Fibroblast of the aortic adventitia (primary cell): ENCODE results near the gene SMIM8. TPM values are rescaled to one million over a fixed set of nuclear protein-coding genes. Genes with fewer than 3 reads are reported as not detected.
"Not testable (repeated sequence)": the region's sequence is repeated elsewhere in the genome, so short reads cannot be mapped to it uniquely, and the experiment has no call there.

ENCODE experiments used
- DNase-seq: peaks from one replicate; pipeline ENCODE4 v3.0.0-alpha.2; 2010; ENCODE audit warnings: low read depth
- H3K4me3 ChIP-seq: 2 replicates; pipeline ENCODE4 v1.5.1; 2011; ENCODE audit warnings: low read depth, mild to moderate bottlenecking, control low read depth, low read length, moderate library complexity
- CTCF ChIP-seq: IDR thresholded peaks from 2 replicates; pipeline ENCODE4 v1.5.1; 2011; ENCODE audit warnings: mild to moderate bottlenecking, low read length, control low read depth, inconsistent platforms; ENCODE audit not compliant: insufficient read depth
- total RNA-seq: library from RNA; depleted of rRNA; stranded (reverse); fragments of >200 nt; gene quantifications from 2 replicates; pipeline ENCODE4 v1.2.3, GENCODE V29; 2012; ENCODE audit warnings: low replicate concordance

The SMIM8 gene
- total RNA-seq, 1 donor: 9.7 TPM

- no peak overlapping the region for H3K4me3 ChIP-seq
- TF ChIP-seq CTCF: no peak
- no peak for DNase-seq
Observed at GRCh38 chr6:87308970-87309369, 13.4 kb upstream of the SMIM8 start.

DNA sequence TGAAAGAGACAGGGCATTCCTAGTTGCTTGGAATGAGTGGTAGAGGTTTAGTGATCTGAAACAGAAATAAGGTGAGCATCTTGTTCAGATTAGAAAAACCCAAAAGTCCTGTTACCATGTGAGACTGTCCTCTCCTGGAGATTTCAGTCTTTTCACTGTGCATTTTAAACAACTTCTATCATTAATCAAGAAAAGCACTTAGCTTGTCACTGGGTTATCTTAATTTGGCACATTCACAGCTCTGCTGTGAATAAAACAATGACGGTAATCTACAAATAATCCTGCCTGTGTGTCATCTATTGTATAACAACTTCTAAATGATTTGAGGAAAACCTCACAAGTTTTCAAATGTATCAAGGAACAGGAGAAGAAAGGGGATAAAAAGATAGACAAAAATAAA lies 9.5 kb upstream of the SMIM8 start:
- TF ChIP-seq CTCF: no peak
- H3K4me3 ChIP-seq: no peak overlapping the region
- no peak for DNase-seq

GRCh38 chr6:87315071-87315470 lies 7.3 kb upstream of the SMIM8 start:
- no peak for DNase-seq
- H3K4me3 ChIP-seq: no peak overlapping the region
- no peak for TF ChIP-seq CTCF

GRCh38 chr6:87319271-87319987 lies 3.0 kb upstream of the SMIM8 start:
- no peak overlapping the region for H3K4me3 ChIP-seq
- no peak for DNase-seq
- TF ChIP-seq CTCF: no peak

GRCh38 chr6:87323880-87324279 lies 1.5 kb downstream of the SMIM8 start:
- H3K4me3 ChIP-seq, DNase-seq: not testable (repeated sequence)

DNA sequence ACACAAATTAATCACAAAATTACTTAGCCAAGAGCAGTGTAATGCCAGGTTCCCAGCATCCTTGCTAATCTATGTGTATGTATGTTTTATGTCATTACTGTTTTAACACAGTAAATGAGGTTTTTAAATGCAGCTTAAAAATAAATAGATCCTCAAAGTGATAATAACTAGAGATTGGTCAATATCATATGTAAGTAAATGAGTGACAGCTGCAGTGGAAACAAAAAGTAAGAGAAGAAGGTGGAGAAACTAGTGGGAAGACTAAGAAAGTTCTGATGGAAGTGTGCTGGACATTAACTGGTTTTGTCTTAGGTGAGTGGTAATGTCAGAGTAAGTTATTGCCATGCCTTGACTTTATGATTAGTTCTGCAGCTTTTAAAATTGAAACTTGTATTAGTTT lies 8.6 kb downstream of the SMIM8 start:
- no peak for TF ChIP-seq CTCF
- H3K4me3 ChIP-seq: no peak overlapping the region
- DNase-seq: no peak

DNA sequence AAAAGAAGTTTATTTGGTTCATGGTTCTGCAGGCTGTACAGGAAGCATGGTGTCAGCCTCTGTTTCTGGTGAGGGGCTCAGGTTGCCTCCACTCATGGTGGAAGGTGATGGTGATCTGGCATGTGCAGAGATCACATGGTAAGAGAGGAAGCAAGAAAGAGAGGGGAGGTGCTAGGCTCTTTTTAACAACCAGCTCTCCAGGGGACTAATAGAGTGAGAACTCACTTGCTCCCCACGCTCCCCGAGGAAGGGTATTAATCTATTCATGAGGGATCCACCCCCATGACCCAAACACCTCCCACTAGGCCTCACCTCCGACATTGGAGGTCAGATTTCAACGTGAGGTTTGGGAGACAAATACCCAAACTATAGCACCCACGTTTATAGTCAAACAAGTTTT lies 10.6 kb downstream of the SMIM8 start:
- no peak overlapping the region for H3K4me3 ChIP-seq
- no peak for DNase-seq
- no peak for TF ChIP-seq CTCF
